GM19463 (cell line): ENCODE data around the gene BAK1.
"Not testable (repeated sequence)": the region's sequence is repeated elsewhere in the genome, so short reads cannot be mapped to it uniquely, and the experiment has no call there.

Experiments
- ATAC-seq: cut with Tn5 transposase; IDR thresholded peaks from one replicate; pipeline ENCODE4 v1.9.1; 2021; ENCODE audit warnings: mild to moderate bottlenecking, moderate library complexity; ENCODE audit not compliant: unreplicated experiment

BAK1 gene

GRCh38 chr6:33557376-33557775 is 22.7 kb downstream of the BAK1 start:
- no peak for ATAC-seq

GRCh38 chr6:33552883-33553282 is 27.2 kb downstream of the BAK1 start:
- ATAC-seq, result not testable (repeated sequence)

- ATAC-seq, result no peak
Observed at GRCh38 chr6:33552252-33552651, 27.8 kb downstream of the BAK1 start.

GRCh38 chr6:33551538-33551937 is 28.5 kb downstream of the BAK1 start:
- ATAC-seq, result no peak

- ATAC-seq, result no peak
Observed at GRCh38 chr6:33549896-33550295, 30.2 kb downstream of the BAK1 start.

- no peak for ATAC-seq
Observed at GRCh38 chr6:33549196-33549595, 30.9 kb downstream of the BAK1 start.

- no peak for ATAC-seq
Observed at GRCh38 chr6:33547499-33547898, 32.6 kb downstream of the BAK1 start.

GRCh38 chr6:33546766-33547165 is 33.3 kb downstream of the BAK1 start:
- ATAC-seq, result no peak

GRCh38 chr6:33545292-33545691 is 34.8 kb downstream of the BAK1 start:
- not testable (repeated sequence) for ATAC-seq

GRCh38 chr6:33543116-33543515 is 37.0 kb downstream of the BAK1 start:
- ATAC-seq, result no peak

- no peak for ATAC-seq
Observed at GRCh38 chr6:33540768-33541167, 39.3 kb downstream of the BAK1 start.

GRCh38 chr6:33534702-33535101 is 45.4 kb downstream of the BAK1 start:
- no peak for ATAC-seq

GRCh38 chr6:33533163-33533869 is 46.8 kb downstream of the BAK1 start:
- not testable (repeated sequence) for ATAC-seq

GRCh38 chr6:33532431-33532830 is 47.6 kb downstream of the BAK1 start:
- not testable (repeated sequence) for ATAC-seq

- ATAC-seq, result not testable (repeated sequence)
Observed at GRCh38 chr6:33530617-33531016, 49.5 kb downstream of the BAK1 start.
